Hepatocyte (in vitro differentiated cells): ENCODE measurements around the gene RUNX1. TPM values are rescaled to one million over a fixed set of nuclear protein-coding genes. Genes with fewer than 3 reads are reported as not detected.

Source experiments
- DNase-seq: peaks from one replicate; pipeline ENCODE4 v3.0.0-alpha.2; 2016; ENCODE audit warnings: low spot score
- H2AFZ ChIP-seq: fragments of 200-600 bp; sonication (generic); 2 replicates; pipeline ENCODE4 v1.6.0; 2016; ENCODE audit warnings: antibody characterized with exemption, mild to moderate bottlenecking
- H3K27ac ChIP-seq: fragments of 200-600 bp; sonication (generic); 2 replicates; pipeline ENCODE4 v1.5.1; 2016; ENCODE audit warnings: mild to moderate bottlenecking
- H3K27me3 ChIP-seq: fragments of 200-600 bp; sonication (generic); 2 replicates; pipeline ENCODE4 v1.6.1; 2016
- H3K36me3 ChIP-seq: fragments of 200-600 bp; sonication (generic); replicated peaks from 2 replicates; pipeline ENCODE4 v1.5.1; 2016; ENCODE audit warnings: low read depth; ENCODE audit not compliant: insufficient read depth
- H3K4me1 ChIP-seq: fragments of 200-600 bp; sonication (generic); 2 replicates; pipeline ENCODE4 v1.5.1; 2016; ENCODE audit warnings: mild to moderate bottlenecking, moderate library complexity; ENCODE audit not compliant: insufficient read depth
- H3K4me2 ChIP-seq: fragments of 200-600 bp; sonication (generic); 2 replicates; pipeline ENCODE4 v1.6.0; 2016
- H3K4me3 ChIP-seq: fragments of 200-600 bp; sonication (generic); 2 replicates; pipeline ENCODE4 v1.5.1; 2016; ENCODE audit warnings: mild to moderate bottlenecking
- H3K79me2 ChIP-seq: fragments of 200-600 bp; sonication (generic); 2 replicates; pipeline ENCODE4 v1.6.0; 2017; ENCODE audit warnings: mild to moderate bottlenecking
- H3K9me2 ChIP-seq: fragments of 200-600 bp; sonication (generic); replicated peaks from 2 replicates; pipeline ENCODE4 v1.6.0; 2017; ENCODE audit warnings: mild to moderate bottlenecking; ENCODE audit not compliant: insufficient read depth
- H3K9me3 ChIP-seq: fragments of 200-600 bp; sonication (generic); 2 replicates; pipeline ENCODE4 v1.5.1; 2016; ENCODE audit warnings: low read depth, mild to moderate bottlenecking
- H4K20me1 ChIP-seq: fragments of 200-600 bp; sonication (generic); 2 replicates; pipeline ENCODE4 v1.6.0; 2016; ENCODE audit warnings: mild to moderate bottlenecking; ENCODE audit not compliant: insufficient read depth, poor library complexity, severe bottlenecking
- EZH2 ChIP-seq: fragments of 200-600 bp; sonication (generic); IDR thresholded peaks from 2 replicates; pipeline ENCODE4 v1.6.1; 2016; ENCODE audit warnings: antibody characterized with exemption, mild to moderate bottlenecking, borderline replicate concordance
- EZH2phosphoT487 ChIP-seq: fragments of 200-600 bp; sonication (generic); IDR thresholded peaks from one replicate; pipeline ENCODE4 v1.6.1; 2018; ENCODE audit warnings: antibody characterized with exemption, mild to moderate bottlenecking, low read depth, moderate library complexity; ENCODE audit not compliant: unreplicated experiment, severe bottlenecking
- WGBS: methylation state at CpG from one replicate; pipeline ENCODE4 v1.1.6; 2016; ENCODE audit warnings: low lambda C conversion rate; ENCODE audit errors: missing lambda C conversion rate; 5-methylcytosine and 5-hydroxymethylcytosine counted together
- polyA plus RNA-seq: library from polyadenylated mRNA; unstranded; fragments of >200 nt; fragmentation: Nextera tagmentation; extraction: Ambion mirVana; gene quantifications from 2 replicates; pipeline ENCODE4 v1.2.1, GENCODE V29; 2016
- total RNA-seq: library from RNA; depleted of rRNA; stranded (reverse); fragments of >200 nt; gene quantifications from 2 replicates; pipeline ENCODE4 v1.2.3, GENCODE V29; 2014
- TF ChIP-seq, protein P1 (sequence below): fragments of 200-600 bp; sonication (generic); IDR thresholded peaks from 2 replicates; pipeline ENCODE4 v1.5.1; 2016; ENCODE audit warnings: antibody characterized with exemption, mild to moderate bottlenecking; ENCODE audit not compliant: poor library complexity

RUNX1 gene
- total and polyA plus RNA-seq, 2 experiments from 2014 or later, result 8.5 to 10.9 TPM

DNA sequence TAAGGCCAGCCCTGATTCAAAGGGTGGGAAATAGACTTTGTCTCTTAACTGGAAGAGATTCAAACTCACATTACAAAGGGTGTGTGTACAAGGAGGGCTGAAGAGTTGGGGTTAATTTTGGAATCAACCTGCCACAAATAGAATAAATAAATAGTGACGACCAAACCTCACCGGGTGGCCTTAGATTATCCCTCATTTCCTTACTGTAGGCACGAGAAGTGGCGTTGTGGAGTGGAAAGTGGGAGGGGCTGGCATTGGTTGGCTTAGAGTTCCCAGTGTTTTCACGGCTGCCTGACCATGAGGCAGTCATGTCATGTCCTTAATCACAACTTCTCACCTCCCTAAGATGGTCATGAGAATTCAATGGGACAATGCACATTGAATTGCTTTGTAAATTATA lies 21.3 kb upstream of the RUNX1 start:
- Histone ChIP-seq H3K27me3 (no peaks in the 10 kb centered on the region), H3K9me3 (no peaks in the 10 kb centered on the region), H3K36me3 (no peaks in the 10 kb centered on the region), H3K27ac (no peak overlapping the region), H3K79me2 (no peaks in the 10 kb centered on the region), H3K4me3 (no peak overlapping the region), H2AFZ (no peak overlapping the region), H3K4me2 (no peak overlapping the region), H4K20me1 (no peaks in the 10 kb centered on the region), H3K4me1 (no peaks in the 10 kb centered on the region), H3K9me2 (no peaks in the 10 kb centered on the region)
- DNase-seq, result no peak
- TF ChIP-seq, protein P1, sequence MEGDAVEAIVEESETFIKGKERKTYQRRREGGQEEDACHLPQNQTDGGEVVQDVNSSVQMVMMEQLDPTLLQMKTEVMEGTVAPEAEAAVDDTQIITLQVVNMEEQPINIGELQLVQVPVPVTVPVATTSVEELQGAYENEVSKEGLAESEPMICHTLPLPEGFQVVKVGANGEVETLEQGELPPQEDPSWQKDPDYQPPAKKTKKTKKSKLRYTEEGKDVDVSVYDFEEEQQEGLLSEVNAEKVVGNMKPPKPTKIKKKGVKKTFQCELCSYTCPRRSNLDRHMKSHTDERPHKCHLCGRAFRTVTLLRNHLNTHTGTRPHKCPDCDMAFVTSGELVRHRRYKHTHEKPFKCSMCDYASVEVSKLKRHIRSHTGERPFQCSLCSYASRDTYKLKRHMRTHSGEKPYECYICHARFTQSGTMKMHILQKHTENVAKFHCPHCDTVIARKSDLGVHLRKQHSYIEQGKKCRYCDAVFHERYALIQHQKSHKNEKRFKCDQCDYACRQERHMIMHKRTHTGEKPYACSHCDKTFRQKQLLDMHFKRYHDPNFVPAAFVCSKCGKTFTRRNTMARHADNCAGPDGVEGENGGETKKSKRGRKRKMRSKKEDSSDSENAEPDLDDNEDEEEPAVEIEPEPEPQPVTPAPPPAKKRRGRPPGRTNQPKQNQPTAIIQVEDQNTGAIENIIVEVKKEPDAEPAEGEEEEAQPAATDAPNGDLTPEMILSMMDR, result no peak
- TF ChIP-seq EZH2 (no peak), EZH2phosphoT487 (no peak)
- WGBS, result 73% methylated on average over 5 of the region's 5 CpGs

DNA sequence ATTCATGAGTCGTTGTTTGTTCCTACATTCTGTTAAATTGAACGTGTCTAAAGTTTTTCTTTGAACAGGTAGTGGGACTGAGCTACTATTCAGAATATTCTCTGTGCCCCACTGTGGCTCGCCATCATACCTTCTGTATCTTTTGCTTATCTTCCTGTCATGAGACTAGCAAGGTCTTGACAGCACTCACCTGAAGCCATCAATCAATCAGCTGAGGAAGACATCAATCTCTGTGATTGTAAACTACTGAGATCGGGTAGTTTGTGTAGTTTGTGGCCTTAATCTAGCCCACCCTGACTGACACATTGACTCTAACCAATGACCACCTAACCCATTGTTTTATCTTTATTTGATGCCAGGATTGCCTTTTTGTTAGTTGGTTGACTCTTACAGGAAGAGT lies 17.7 kb upstream of the RUNX1 start:
- no peaks in the 10 kb centered on the region for H3K36me3 ChIP-seq
- no peaks in the 10 kb centered on the region for H3K27me3 ChIP-seq
- H3K27ac ChIP-seq, result no peak overlapping the region
- H3K4me3 ChIP-seq, result no peak overlapping the region
- no peak overlapping the region for H3K4me2 ChIP-seq
- no peak overlapping the region for H2AFZ ChIP-seq
- no peak for TF ChIP-seq EZH2
- no peak for TF ChIP-seq EZH2phosphoT487
- TF ChIP-seq, protein P1, result no peak
- no peaks in the 10 kb centered on the region for H3K4me1 ChIP-seq
- no peaks in the 10 kb centered on the region for H3K9me3 ChIP-seq
- no peaks in the 10 kb centered on the region for H3K79me2 ChIP-seq
- no peaks in the 10 kb centered on the region for H4K20me1 ChIP-seq
- WGBS, result 95% methylated on average over 4 of the region's 4 CpGs
- no peaks in the 10 kb centered on the region for H3K9me2 ChIP-seq
- DNase-seq, result no peak

DNA sequence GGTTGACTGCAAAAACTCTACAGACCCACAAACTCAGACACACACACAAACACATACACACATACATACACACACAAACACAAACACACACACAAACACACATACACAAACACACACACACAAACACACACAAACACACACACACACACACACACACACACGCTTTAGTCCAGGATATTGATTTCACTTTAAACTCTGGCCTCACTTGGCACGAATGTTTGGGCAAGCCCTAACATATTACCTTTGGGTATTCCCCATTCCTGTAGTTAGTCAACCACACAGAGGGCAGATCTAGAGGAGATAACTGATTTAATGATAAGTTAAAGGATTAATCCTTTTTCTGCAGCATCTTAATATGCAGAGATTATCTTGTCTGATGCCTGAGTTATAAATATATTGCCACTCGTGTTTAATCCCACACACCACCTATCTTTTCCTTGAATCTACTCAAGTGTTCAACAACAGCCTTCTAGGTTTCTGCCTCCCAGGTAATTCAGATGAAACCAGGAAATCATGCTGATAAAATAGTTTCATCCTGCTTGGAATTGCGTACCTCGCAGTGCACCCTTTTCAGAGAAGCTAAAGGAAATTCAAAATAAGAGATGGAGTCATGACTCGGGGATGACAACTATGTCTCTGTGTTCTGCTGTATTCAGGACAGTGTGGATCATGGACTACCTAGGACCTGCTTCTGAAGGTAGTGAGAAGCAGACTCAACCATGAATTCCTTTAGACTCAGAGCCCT lies 14.5 kb upstream of the RUNX1 start:
- Histone ChIP-seq H3K9me2 (no peaks in the 10 kb centered on the region), H3K4me3 (no peak overlapping the region), H3K4me1 (no peaks in the 10 kb centered on the region), H3K79me2 (no peaks in the 10 kb centered on the region), H3K4me2 (no peak overlapping the region), H3K27me3 (no peaks in the 10 kb centered on the region), H3K9me3 (no peaks in the 10 kb centered on the region), H2AFZ (no peak overlapping the region), H4K20me1 (no peaks in the 10 kb centered on the region), H3K27ac (no peak overlapping the region), H3K36me3 (no peaks in the 10 kb centered on the region)
- no peak for TF ChIP-seq EZH2
- TF ChIP-seq, protein P1, result no peak
- TF ChIP-seq EZH2phosphoT487, result no peak
- 84% methylated on average over 6 of the region's 6 CpGs for WGBS
- DNase-seq, result no peak
